HepG2 (cell line): ENCODE results near the gene CCL17. TPM values are rescaled to one million over a fixed set of nuclear protein-coding genes. Genes with fewer than 3 reads are reported as not detected.

Experiments
- ATAC-seq: fragments of 200-7000 bp; cut with Tn5 transposase; 3 replicates; pipeline ENCODE4 v1.9.1; 2020; ENCODE audit warnings: mild to moderate bottlenecking, moderate library complexity
- BruUV-seq: library from RNA; stranded (reverse); fragments of 400-500 nt; replicated peaks from 2 replicates; lab custom pipeline; 2021; lab: Mats Ljungman, UMichigan
- CTCF ChIA-PET: fragments of 300-600 bp; formaldehyde crosslinking; extraction: SDS; loops from one replicate; lab custom pipeline; 2021; ENCODE audit warnings: low total read pairs, inconsistent platforms, low intra/inter-chr PET ratio; lab: Yijun Ruan, JAX
- POLR2A ChIA-PET: fragments of 350-600 bp; sonication (Branson Sonifier 250); formaldehyde crosslinking; loops from one replicate; lab custom pipeline; 2020; ENCODE audit warnings: antibody characterized with exemption, inconsistent platforms; lab: Yijun Ruan, JAX
- DNase-seq: peaks from one replicate; pipeline ENCODE4 v3.0.0-alpha.2; 2015; ENCODE audit warnings: low spot score
- FAIRE-seq: peaks from 3 replicates; lab custom pipeline; 2011; peaks lifted over from hg19 to GRCh38; lab: Jason Lieb, UNC
- H2AFZ ChIP-seq: one replicate; pipeline ENCODE4 v1.6.1; 2011; ENCODE audit warnings: low read length, inconsistent platforms
- H3K27ac ChIP-seq: fragments of 300-600 bp; 3 replicates; pipeline ENCODE4 v1.8.0; 2011; ENCODE audit warnings: mixed run types, mild to moderate bottlenecking, mixed read lengths, low read length, inconsistent platforms; ENCODE audit not compliant: insufficient read depth; ENCODE audit errors: extremely low read length
- H3K27me3 ChIP-seq, 2 experiments: fragments of 200-600 bp in 1 of 2; 2 replicates in 1 of 2; 3 replicates in 1 of 2; pipeline versions ENCODE4 v1.6.0 to v1.8.0; 2011; ENCODE audit warnings: low read length in 2 of 2, mild to moderate bottlenecking in 2 of 2, moderate library complexity in 2 of 2, inconsistent platforms in 1 of 2; ENCODE audit not compliant: insufficient read depth in 2 of 2, control insufficient read depth in 1 of 2
- H3K36me3 ChIP-seq, 2 experiments: fragments of 200-600 bp in 1 of 2; replicated peaks in 1 of 2; 2 replicates in 1 of 2; 3 replicates in 1 of 2; pipeline versions ENCODE4 v1.5.1 to v1.8.0; 2011; ENCODE audit warnings: low read length in 2 of 2, inconsistent platforms in 1 of 2; ENCODE audit not compliant: insufficient read depth in 2 of 2, control insufficient read depth in 1 of 2
- H3K4me1 ChIP-seq: 2 replicates; pipeline ENCODE4 v1.5.1; 2012; ENCODE audit warnings: low read length, inconsistent platforms; ENCODE audit not compliant: insufficient read depth
- H3K4me2 ChIP-seq: 2 replicates; pipeline ENCODE4 v1.6.0; 2011; ENCODE audit warnings: low read depth, low read length, inconsistent platforms
- H3K4me3 ChIP-seq, 3 experiments: fragments of 200-600 bp in 1 of 3; sonication (generic), shearing (Covaris generic) in 1 of 3; replicated peaks in 1 of 3; 2 replicates each; pipeline ENCODE4 v1.5.1; 2011 to 2016; ENCODE audit warnings: low read length in 3 of 3, inconsistent platforms in 2 of 3, low read depth in 2 of 3, mild to moderate bottlenecking in 2 of 3, control low read depth in 1 of 3, mixed read lengths in 1 of 3; ENCODE audit not compliant: insufficient read depth in 1 of 3
- H3K79me2 ChIP-seq: one replicate; pipeline ENCODE4 v1.6.1; 2011; ENCODE audit warnings: low read length, inconsistent platforms; ENCODE audit not compliant: insufficient read depth
- H3K9ac ChIP-seq: 2 replicates; pipeline ENCODE4 v1.6.0; 2011; ENCODE audit warnings: mild to moderate bottlenecking, low read depth, low read length, inconsistent platforms; ENCODE audit not compliant: insufficient read depth
- H3K9me3 ChIP-seq: 2 replicates; pipeline ENCODE4 v1.5.1; 2012; ENCODE audit warnings: mild to moderate bottlenecking, low read length
- H4K20me1 ChIP-seq: 2 replicates; pipeline ENCODE4 v1.6.0; 2011; ENCODE audit warnings: inconsistent platforms, mild to moderate bottlenecking, low read length, moderate library complexity; ENCODE audit not compliant: insufficient read depth
- ATF5 ChIP-seq: sonication (generic); formaldehyde crosslinking; IDR thresholded peaks from 2 replicates; pipeline ENCODE4 v1.4.0; 2020; ENCODE audit warnings: mild to moderate bottlenecking, low read depth, missing genetic modification reagents
- GABPA ChIP-seq, 2 experiments: IDR thresholded peaks; 2 replicates each; pipeline ENCODE4 v1.6.1; 2011 to 2016; ENCODE audit warnings: low read depth in 2 of 2, low read length in 1 of 2, missing biosample characterization in 1 of 2, missing genetic modification characterization in 1 of 2
- KDM5A ChIP-seq: fragments of 200-600 bp; sonication (generic); IDR thresholded peaks from 2 replicates; pipeline ENCODE4 v1.7.0; 2018; ENCODE audit warnings: antibody characterized with exemption, mild to moderate bottlenecking, low read length, borderline replicate concordance
- KLF9 ChIP-seq: IDR thresholded peaks from 2 replicates; pipeline ENCODE4 v1.6.1; 2016; ENCODE audit warnings: low read depth
- NCOA1 ChIP-seq: sonication (generic); formaldehyde crosslinking; IDR thresholded peaks from 2 replicates; pipeline ENCODE4 v1.9.0; 2021; ENCODE audit warnings: missing genetic modification reagents
- NFATC3 ChIP-seq: sonication (generic); formaldehyde crosslinking; IDR thresholded peaks from 2 replicates; pipeline ENCODE4 v1.5.1; 2020; ENCODE audit warnings: mild to moderate bottlenecking, missing genetic modification reagents
- RXRB ChIP-seq: IDR thresholded peaks from 2 replicates; pipeline ENCODE4 v1.6.1; 2016; ENCODE audit warnings: borderline replicate concordance, missing genetic modification reagents, missing compliant biosample characterization
- SKIL ChIP-seq: sonication (generic); formaldehyde crosslinking; IDR thresholded peaks from 2 replicates; pipeline ENCODE4 v1.8.0; 2022; ENCODE audit warnings: missing genetic modification reagents, mild to moderate bottlenecking, moderate library complexity, borderline replicate concordance
- SNAI1 ChIP-seq: sonication (generic); formaldehyde crosslinking; IDR thresholded peaks from 2 replicates; pipeline ENCODE4 v1.5.0; 2020; ENCODE audit warnings: mild to moderate bottlenecking, missing genetic modification reagents, borderline replicate concordance
- SRSF1 ChIP-seq: fragments of 200-400 bp; formaldehyde crosslinking; optimal IDR thresholded peaks from 2 replicates; pipeline ENCODE3; 2017; ENCODE audit warnings: mild to moderate bottlenecking, low read depth, low read length, moderate library complexity
- STAG1 ChIP-seq: sonication (generic); formaldehyde crosslinking; IDR thresholded peaks from 2 replicates; pipeline ENCODE4 v1.4.0; 2020; ENCODE audit warnings: missing genetic modification reagents
- U2AF1 ChIP-seq: fragments of 200-400 bp; formaldehyde crosslinking; optimal IDR thresholded peaks from 2 replicates; pipeline ENCODE3; 2017; ENCODE audit warnings: mild to moderate bottlenecking, low read depth, low read length
- ZMAT3 ChIP-seq: sonication (generic); formaldehyde crosslinking; conservative IDR thresholded peaks from 2 replicates; pipeline ENCODE4 v1.7.0; 2021; ENCODE audit warnings: missing genetic modification reagents
- ZNF337 ChIP-seq: sonication (generic); formaldehyde crosslinking; IDR thresholded peaks from 2 replicates; pipeline ENCODE4 v1.5.1; 2020; ENCODE audit warnings: missing genetic modification reagents, low read depth, mild to moderate bottlenecking, borderline replicate concordance
- ZNF34 ChIP-seq: sonication (generic); formaldehyde crosslinking; IDR thresholded peaks from 2 replicates; pipeline ENCODE4 v1.4.0; 2020; ENCODE audit warnings: mild to moderate bottlenecking, missing genetic modification reagents, borderline replicate concordance
- ZNF720 ChIP-seq: sonication (generic); formaldehyde crosslinking; IDR thresholded peaks from 2 replicates; pipeline ENCODE4 v1.4.0; 2020; ENCODE audit warnings: missing genetic modification reagents
- ZNF737 ChIP-seq: sonication (generic); formaldehyde crosslinking; IDR thresholded peaks from 2 replicates; pipeline ENCODE4 v1.5.0; 2020; ENCODE audit warnings: missing genetic modification reagents, mild to moderate bottlenecking, borderline replicate concordance
- ZNF781 ChIP-seq: sonication (generic); formaldehyde crosslinking; IDR thresholded peaks from 2 replicates; pipeline ENCODE4 v1.5.1; 2020; ENCODE audit warnings: borderline replicate concordance, mild to moderate bottlenecking, missing genetic modification reagents; ENCODE audit errors: not compliant biosample characterization
- ZSCAN31 ChIP-seq: sonication (generic); formaldehyde crosslinking; IDR thresholded peaks from 2 replicates; pipeline ENCODE4 v1.5.0; 2020; ENCODE audit warnings: low read depth, mild to moderate bottlenecking, missing genetic modification reagents
- WGBS: methylation state at CpG from one replicate; pipeline ENCODE4 v1.1.6; 2017; ENCODE audit warnings: low lambda C conversion rate; 5-methylcytosine and 5-hydroxymethylcytosine counted together
- in situ Hi-C: cut with HindIII; loops from 2 replicates; pipeline ENCODE4 v1.10.0; 2017; ENCODE audit warnings: low pct_unique_long_range_greater_than_20kb; ENCODE audit not compliant: extremely low pct_ligation_motif_present
- intact Hi-C: fragments of 100-400 bp; cut with micrococcal nuclease; formaldehyde crosslinking; loops from one replicate; pipeline ENCODE4 v1.10.0; 2022; ENCODE audit not compliant: unreplicated experiment
- polyA plus RNA-seq, 8 experiments: library from polyadenylated mRNA; depleted of rRNA in 3 of 8; stranded (reverse) in 7 of 8; unstranded in 1 of 8; fragments of >200 nt; fragmentation: Illumina TruSeq in 4 of 8; extraction: Trizol in 4 of 8; gene quantifications; 2 replicates each; pipeline versions ENCODE4 v1.2.1 to v1.2.3, GENCODE V29; 2011 to 2016; ENCODE audit warnings: low read depth in 4 of 8, missing spikeins in 1 of 8, mixed read lengths in 1 of 8; ENCODE audit not compliant: insufficient read depth in 1 of 8
- total RNA-seq, 5 experiments: library from RNA; depleted of rRNA; stranded (reverse); fragments of >200 nt; fragmentation: Illumina TruSeq; extraction: Trizol; gene quantifications; 2 replicates each; pipeline ENCODE4 v1.2.3, GENCODE V29; 2016; ENCODE audit warnings: low read depth in 1 of 5

The CCL17 gene
- total and polyA plus RNA-seq, 2 of the 13 experiments (the other 11 are each of a cell fraction or from before 2014, with no cell fraction given): not detected

- CTCF ChIA-PET: interaction anchor here (1.2 to 4.6 kb wide), 2 partner anchors 9 to 57 kb away, joined by 3 to 37 read pairs; no protein-coding TSS in a partner anchor
- intact Hi-C loops: loop anchor here (1.0 kb wide), 1 partner anchor 56 kb away; no protein-coding TSS in a partner anchor
- TF ChIP-seq ZNF781 (CRISPR knock-in tag) (no peak), SNAI1 (CRISPR knock-in tag) (0 out of 2 replicates have a peak, but pooled peaks have one; percentile 12), ZMAT3 (CRISPR knock-in tag) (0 out of 2 replicates have a peak, but pooled peaks have one; percentile 7), KDM5A (peak; percentile 39; the same call in 1 of the 2 replicates), ZSCAN31 (CRISPR knock-in tag) (peak; percentile 22; the same call in 1 of the 2 replicates), KLF9 (CRISPR knock-in tag) (no peak), STAG1 (CRISPR knock-in tag) (no peak), ZNF737 (CRISPR knock-in tag) (0 out of 2 replicates have a peak, but pooled peaks have one; percentile 6), GABPA (IDR thresholded peaks at IDR 0.05; ENCODE audit: low read depth, low read length) (no peak), GABPA (CRISPR knock-in tag; IDR thresholded peaks at IDR 0.05; ENCODE audit: low read depth) (peak; percentile 16; the same call in 1 of the 2 replicates), RXRB (CRISPR knock-in tag) (no peak), ZNF337 (CRISPR knock-in tag) (0 out of 2 replicates have a peak, but pooled peaks have one; percentile 14), NFATC3 (0 out of 2 replicates have a peak, but pooled peaks have one; percentile 69), SRSF1 (peak; percentile 1), ATF5 (peak; percentile 1; the same call in 1 of the 2 replicates), SKIL (CRISPR knock-in tag) (no peak), NCOA1 (CRISPR knock-in tag) (0 out of 2 replicates have a peak, but pooled peaks have one; percentile 3), U2AF1 (no peak), ZNF34 (no peak), ZNF720 (CRISPR knock-in tag) (no peak)
Observed at GRCh38 chr16:57462978-57463362, 58.4 kb downstream of the CCL17 start.

More at GRCh38 chr16:57462978-57463362, 58.4 kb downstream of the CCL17 start:
- ATAC-seq (peak; percentile 73), FAIRE-seq (no peak), DNase-seq (no peak)
- peak overlapping the region; percentile 95 for H3K4me2 ChIP-seq
- 0% methylated on average over 9 of the region's 16 CpGs for WGBS
- peaks cover 33% of the 10 kb centered on the region for H3K4me1 ChIP-seq
- in situ Hi-C loops: no loop called here
- H3K27me3 ChIP-seq: no peaks in the 10 kb centered on the region; a peak in 1 of 5 replicates
- H3K9me3 ChIP-seq: no peaks in the 10 kb centered on the region
- peak overlapping the region; percentile 94 to 100 (median 99) for H3K4me3 ChIP-seq
- no peak overlapping the region for H2AFZ ChIP-seq
- POLR2A ChIA-PET: interaction anchor here (0.7 to 3.7 kb wide), 15 partner anchors 9 to 272 kb away, joined by 3 to 52 read pairs (median 5); partner anchors contain the start of genes CIAPIN1, COQ9, DOK4 and KATNB1
- H4K20me1 ChIP-seq: no peaks in the 10 kb centered on the region
- BruUV-seq: no TSS peak
- peak overlapping the region; percentile 94 for H3K9ac ChIP-seq
- peak overlapping the region; percentile 63 for H3K27ac ChIP-seq
- peaks cover 29 to 65% of the 10 kb centered on the region in 2 experiments for H3K36me3 ChIP-seq
- peaks cover 34% of the 10 kb centered on the region for H3K79me2 ChIP-seq
